ENCODE measurements around the gene SGK1. TPM values are rescaled to one million over a fixed set of nuclear protein-coding genes. Genes with fewer than 3 reads are reported as not detected.

Gene SGK1
- total RNA-seq, 5 donors from 2014 or later (not counting 1 experiment from before 2014, with no cell fraction given), result 18.9 to 165 (median 37.1) TPM

DNA sequence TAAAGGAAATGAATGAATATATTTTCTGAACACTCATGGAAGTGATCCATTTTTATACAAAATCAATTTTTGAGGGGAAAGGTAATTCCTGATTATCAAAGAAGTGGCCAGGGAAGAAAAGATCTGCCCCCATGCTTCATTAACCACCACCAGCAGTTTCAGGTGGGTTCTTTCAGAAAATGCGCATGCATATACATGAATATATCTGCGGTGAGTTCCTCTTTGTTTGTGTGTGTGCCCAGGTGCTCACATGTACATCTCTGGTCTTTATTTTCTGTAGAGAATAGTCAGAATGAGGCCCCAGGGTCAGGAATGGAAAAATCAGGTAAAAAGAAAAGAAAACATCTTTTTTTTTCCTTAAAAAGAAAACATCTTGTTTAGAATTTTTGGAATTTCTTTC lies 88.4 kb downstream of the SGK1 start:
- Mint-ChIP-seq H3K9me3 (no peaks in the 10 kb centered on the region), H3K27ac (no peak overlapping the region), H3K4me3 (no peak overlapping the region), H3K27me3 (no peaks in the 10 kb centered on the region), H3K36me3 (no peaks in the 10 kb centered on the region), H3K4me1 (peaks cover 4 to 14% (median 5%) of the 10 kb centered on the region in 3 donors)
- no peak overlapping the region for H3K4me3 ChIP-seq (ENCODE audit: control insufficient read depth in 1 of 2, extremely low read depth in 1 of 2, low read length in 1 of 2)
- no peak for ATAC-seq (replicated peaks in 1 of 4)
- ChIA-PET POLR2A (interaction anchor here in 1 of 2 donors (0.7 kb wide), 1 partner anchor 64 kb away, joined by 4 read pairs; no protein-coding TSS in a partner anchor), CTCF (no interaction called here)
- peaks cover 0 to 3% of the 10 kb centered on the region in 2 experiments for H3K4me1 ChIP-seq (ENCODE audit: control insufficient read depth in 1 of 2, extremely low read depth in 1 of 2, insufficient read depth in 2 of 2, low read length in 2 of 2)
- no peaks in the 10 kb centered on the region for H3K27me3 ChIP-seq (replicated peaks in 1 of 2; ENCODE audit: control insufficient read depth in 2 of 2, extremely low read depth in 1 of 2, insufficient read depth in 2 of 2, low read length in 1 of 2)
- 92% methylated on average over 2 of the region's 2 CpGs for WGBS (ENCODE audit: insufficient coverage)
- DNase-seq, result no peak
- no peak overlapping the region for H3K27ac ChIP-seq (ENCODE audit: low read length)
- no peaks in the 10 kb centered on the region for H3K9me3 ChIP-seq
- no peaks in the 10 kb centered on the region for H3K36me3 ChIP-seq (ENCODE audit: control insufficient read depth in 2 of 2, extremely low read depth in 1 of 2, insufficient read depth in 1 of 2, low read length in 1 of 2)

DNA sequence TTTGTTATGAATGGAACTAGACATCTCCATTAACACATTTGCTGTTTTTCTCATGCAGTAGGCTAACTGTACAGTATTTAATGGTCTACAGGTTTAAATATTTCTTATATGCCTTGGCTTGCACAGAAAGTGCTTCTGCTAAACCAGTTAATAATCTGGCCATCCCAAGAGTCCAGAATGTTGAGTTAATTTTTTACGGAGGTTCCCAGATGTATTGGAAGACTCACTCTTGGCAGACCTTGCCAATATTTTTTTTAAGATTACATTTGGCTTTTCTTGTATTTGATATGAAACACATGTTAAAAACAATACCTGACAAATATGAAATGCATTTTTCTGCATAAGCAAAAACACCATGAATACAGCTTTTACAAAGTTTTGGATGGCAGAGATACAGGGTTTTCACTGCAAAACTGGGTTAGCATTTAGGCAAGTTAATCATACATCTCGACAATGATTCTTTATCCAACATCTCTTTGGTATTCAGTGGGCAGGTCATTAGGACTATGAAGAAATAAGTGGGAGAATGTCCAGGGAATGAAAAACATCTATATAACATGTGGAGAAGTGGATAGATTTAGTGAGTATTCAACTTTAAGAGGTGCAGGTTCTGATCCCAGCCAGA lies 94.0 kb downstream of the SGK1 start:
- H3K4me1 Mint-ChIP-seq, result peaks cover 0 to 1% (median 0%) of the 10 kb centered on the region in 3 donors
- H3K4me1 ChIP-seq (ENCODE audit: control insufficient read depth in 1 of 2, extremely low read depth in 1 of 2, insufficient read depth in 2 of 2, low read length in 2 of 2), result no peaks in the 10 kb centered on the region
- no peaks in the 10 kb centered on the region for H3K9me3 Mint-ChIP-seq
- H3K36me3 ChIP-seq (ENCODE audit: control insufficient read depth in 2 of 2, extremely low read depth in 1 of 2, insufficient read depth in 1 of 2, low read length in 1 of 2), result no peaks in the 10 kb centered on the region
- ChIA-PET CTCF (no interaction called here), POLR2A (no interaction called here)
- H3K4me3 ChIP-seq (ENCODE audit: control insufficient read depth in 1 of 2, extremely low read depth in 1 of 2, low read length in 1 of 2), result no peak overlapping the region
- H3K27me3 ChIP-seq (replicated peaks in 1 of 2; ENCODE audit: control insufficient read depth in 2 of 2, extremely low read depth in 1 of 2, insufficient read depth in 2 of 2, low read length in 1 of 2), result no peaks in the 10 kb centered on the region
- H3K36me3 Mint-ChIP-seq, result no peaks in the 10 kb centered on the region
- H3K4me3 Mint-ChIP-seq, result no peak overlapping the region
- H3K27ac ChIP-seq (ENCODE audit: low read length), result no peak overlapping the region
- H3K27ac Mint-ChIP-seq, result no peak overlapping the region
- no peaks in the 10 kb centered on the region for H3K27me3 Mint-ChIP-seq
- ATAC-seq (replicated peaks in 1 of 4), result no peak
- no peak for DNase-seq
- H3K9me3 ChIP-seq, result no peaks in the 10 kb centered on the region
- no CpG with 5 or more reads among the region's 2 CpGs for WGBS (ENCODE audit: insufficient coverage)

DNA sequence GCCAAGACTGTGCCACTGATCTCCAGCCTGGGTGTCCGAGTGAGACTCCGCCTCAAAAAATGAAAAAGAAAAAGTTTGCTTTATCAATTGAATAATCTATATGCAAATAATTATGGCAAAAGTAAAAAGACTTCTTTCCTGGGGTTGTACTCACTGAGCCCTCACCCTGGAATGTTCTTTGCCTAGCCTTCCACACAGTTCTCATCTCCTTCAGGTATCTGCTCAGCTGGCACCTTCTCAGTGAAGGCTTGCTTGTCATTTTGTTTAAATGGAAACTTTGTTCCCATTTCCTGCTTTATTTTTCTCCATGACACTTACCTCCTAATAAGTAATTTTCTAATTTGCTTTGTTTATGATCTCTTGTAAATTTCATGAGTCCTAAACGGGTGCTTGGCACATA lies 96.7 kb downstream of the SGK1 start:
- Mint-ChIP-seq H3K36me3 (no peaks in the 10 kb centered on the region), H3K4me3 (no peak overlapping the region), H3K4me1 (peaks cover 9 to 15% (median 10%) of the 10 kb centered on the region in 3 donors), H3K9me3 (peaks cover 0 to 6% (median 0%) of the 10 kb centered on the region in 3 donors), H3K27me3 (no peaks in the 10 kb centered on the region), H3K27ac (no peak overlapping the region)
- H3K4me3 ChIP-seq (ENCODE audit: control insufficient read depth in 1 of 2, extremely low read depth in 1 of 2, low read length in 1 of 2), result no peak overlapping the region
- no peaks in the 10 kb centered on the region for H3K9me3 ChIP-seq
- no peak for ATAC-seq (replicated peaks in 1 of 4)
- WGBS (ENCODE audit: insufficient coverage), result no CpG with 5 or more reads among the region's 3 CpGs
- no peak for DNase-seq
- POLR2A ChIA-PET, result interaction anchor here in 1 of 2 donors (0.7 kb wide), 1 partner anchor 72 kb away, joined by 7 read pairs; no protein-coding TSS in a partner anchor
- no peaks in the 10 kb centered on the region for H3K36me3 ChIP-seq (ENCODE audit: control insufficient read depth in 2 of 2, extremely low read depth in 1 of 2, insufficient read depth in 1 of 2, low read length in 1 of 2)
- no peaks in the 10 kb centered on the region for H3K27me3 ChIP-seq (replicated peaks in 1 of 2; ENCODE audit: control insufficient read depth in 2 of 2, extremely low read depth in 1 of 2, insufficient read depth in 2 of 2, low read length in 1 of 2)
- no peak overlapping the region for H3K27ac ChIP-seq (ENCODE audit: low read length)
- CTCF ChIA-PET, result interaction anchor here in 1 of 2 donors (0.7 to 0.8 kb wide), 2 partner anchors 16 to 42 kb away, joined by 3 to 4 read pairs; no protein-coding TSS in a partner anchor
- no peaks in the 10 kb centered on the region for H3K4me1 ChIP-seq (ENCODE audit: control insufficient read depth in 1 of 2, extremely low read depth in 1 of 2, insufficient read depth in 2 of 2, low read length in 2 of 2)

DNA sequence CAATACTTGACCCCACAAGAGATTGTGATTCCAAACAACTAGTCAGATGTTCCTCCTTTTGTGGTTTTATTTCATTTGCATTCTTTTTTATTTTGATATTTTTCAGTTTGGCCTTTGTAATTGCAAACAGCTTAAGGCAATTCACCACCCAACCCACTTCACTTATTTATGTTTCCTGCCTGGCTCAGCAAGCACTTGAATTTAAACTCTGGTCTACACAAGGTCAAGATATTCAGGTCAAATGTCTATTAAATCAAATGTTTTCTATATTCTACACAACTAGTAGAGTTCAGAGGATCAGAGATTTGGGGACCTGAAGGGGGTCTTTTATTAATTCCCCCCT lies 100.1 kb downstream of the SGK1 start:
- Mint-ChIP-seq H3K27ac (no peak overlapping the region), H3K27me3 (no peaks in the 10 kb centered on the region), H3K36me3 (no peaks in the 10 kb centered on the region), H3K4me3 (no peak overlapping the region), H3K9me3 (peaks cover 0 to 6% (median 0%) of the 10 kb centered on the region in 3 donors), H3K4me1 (peaks cover 12 to 17% (median 12%) of the 10 kb centered on the region in 3 donors)
- no peaks in the 10 kb centered on the region for H3K4me1 ChIP-seq (ENCODE audit: control insufficient read depth in 1 of 2, extremely low read depth in 1 of 2, insufficient read depth in 2 of 2, low read length in 2 of 2)
- no peak overlapping the region for H3K4me3 ChIP-seq (ENCODE audit: control insufficient read depth in 1 of 2, extremely low read depth in 1 of 2, low read length in 1 of 2)
- H3K27me3 ChIP-seq (replicated peaks in 1 of 2; ENCODE audit: control insufficient read depth in 2 of 2, extremely low read depth in 1 of 2, insufficient read depth in 2 of 2, low read length in 1 of 2), result no peaks in the 10 kb centered on the region
- ChIA-PET CTCF (no interaction called here), POLR2A (no interaction called here)
- no peaks in the 10 kb centered on the region for H3K9me3 ChIP-seq
- no peak overlapping the region for H3K27ac ChIP-seq (ENCODE audit: low read length)
- ATAC-seq (replicated peaks in 1 of 4), result no peak
- DNase-seq, result no peak
- H3K36me3 ChIP-seq (ENCODE audit: control insufficient read depth in 2 of 2, extremely low read depth in 1 of 2, insufficient read depth in 1 of 2, low read length in 1 of 2), result no peaks in the 10 kb centered on the region

DNA sequence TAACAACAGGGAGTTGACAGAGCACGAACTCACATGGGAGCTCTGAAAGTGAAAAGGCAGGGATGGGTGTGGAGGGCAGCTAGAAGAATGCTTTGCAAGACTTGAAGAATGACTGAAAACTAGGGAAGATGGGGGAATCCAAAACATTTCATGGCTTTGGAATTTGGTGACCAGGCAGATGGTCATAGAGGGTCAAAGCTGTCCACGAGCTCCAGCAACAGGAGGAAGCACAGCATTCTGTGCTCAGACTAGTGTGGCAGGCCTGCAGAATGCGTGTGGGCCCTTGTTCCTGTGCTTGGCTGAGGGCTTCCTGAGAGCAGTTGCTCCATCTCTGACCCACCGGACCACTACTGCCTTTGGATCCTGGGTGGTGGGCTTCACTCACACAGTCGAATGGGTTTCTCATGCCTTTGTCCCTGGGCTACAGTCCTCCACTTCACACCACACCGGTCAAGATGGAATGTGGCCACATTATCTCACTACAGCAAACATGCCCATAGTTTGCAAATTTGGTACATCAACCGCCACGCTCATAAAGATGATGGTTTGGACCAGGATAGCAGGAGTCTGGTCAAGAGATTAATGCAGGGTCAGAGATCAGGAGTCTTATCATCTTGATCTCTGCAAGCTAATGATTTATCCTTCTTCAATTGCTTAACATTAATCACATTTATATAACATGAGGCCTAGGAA lies 100.7 kb downstream of the SGK1 start:
- H3K27ac Mint-ChIP-seq, result peak overlapping the region in 1 of 2 donors; percentile 25
- no peak overlapping the region for H3K4me3 Mint-ChIP-seq
- ATAC-seq (replicated peaks in 1 of 4) (no peak), DNase-seq (no peak)
- no peaks in the 10 kb centered on the region for H3K4me1 ChIP-seq (ENCODE audit: control insufficient read depth in 1 of 2, extremely low read depth in 1 of 2, insufficient read depth in 2 of 2, low read length in 2 of 2)
- no peaks in the 10 kb centered on the region for H3K36me3 Mint-ChIP-seq
- POLR2A ChIA-PET, result interaction anchor here in 1 of 2 donors (0.6 kb wide), 1 partner anchor 11 kb away, joined by 16 read pairs; no protein-coding TSS in a partner anchor
- no peak overlapping the region for H3K4me3 ChIP-seq (ENCODE audit: control insufficient read depth in 1 of 2, extremely low read depth in 1 of 2, low read length in 1 of 2)
- H3K27ac ChIP-seq (ENCODE audit: low read length), result no peak overlapping the region
- no peaks in the 10 kb centered on the region for H3K27me3 ChIP-seq (replicated peaks in 1 of 2; ENCODE audit: control insufficient read depth in 2 of 2, extremely low read depth in 1 of 2, insufficient read depth in 2 of 2, low read length in 1 of 2)
- CTCF ChIA-PET, result no interaction called here
- H3K9me3 Mint-ChIP-seq, result peaks cover 0 to 6% (median 0%) of the 10 kb centered on the region in 3 donors
- no peaks in the 10 kb centered on the region for H3K36me3 ChIP-seq (ENCODE audit: control insufficient read depth in 2 of 2, extremely low read depth in 1 of 2, insufficient read depth in 1 of 2, low read length in 1 of 2)
- H3K27me3 Mint-ChIP-seq, result no peaks in the 10 kb centered on the region
- peaks cover 12 to 17% (median 12%) of the 10 kb centered on the region in 3 donors for H3K4me1 Mint-ChIP-seq
- 88% methylated on average over 5 of the region's 8 CpGs for WGBS (ENCODE audit: insufficient coverage)
- no peaks in the 10 kb centered on the region for H3K9me3 ChIP-seq

DNA sequence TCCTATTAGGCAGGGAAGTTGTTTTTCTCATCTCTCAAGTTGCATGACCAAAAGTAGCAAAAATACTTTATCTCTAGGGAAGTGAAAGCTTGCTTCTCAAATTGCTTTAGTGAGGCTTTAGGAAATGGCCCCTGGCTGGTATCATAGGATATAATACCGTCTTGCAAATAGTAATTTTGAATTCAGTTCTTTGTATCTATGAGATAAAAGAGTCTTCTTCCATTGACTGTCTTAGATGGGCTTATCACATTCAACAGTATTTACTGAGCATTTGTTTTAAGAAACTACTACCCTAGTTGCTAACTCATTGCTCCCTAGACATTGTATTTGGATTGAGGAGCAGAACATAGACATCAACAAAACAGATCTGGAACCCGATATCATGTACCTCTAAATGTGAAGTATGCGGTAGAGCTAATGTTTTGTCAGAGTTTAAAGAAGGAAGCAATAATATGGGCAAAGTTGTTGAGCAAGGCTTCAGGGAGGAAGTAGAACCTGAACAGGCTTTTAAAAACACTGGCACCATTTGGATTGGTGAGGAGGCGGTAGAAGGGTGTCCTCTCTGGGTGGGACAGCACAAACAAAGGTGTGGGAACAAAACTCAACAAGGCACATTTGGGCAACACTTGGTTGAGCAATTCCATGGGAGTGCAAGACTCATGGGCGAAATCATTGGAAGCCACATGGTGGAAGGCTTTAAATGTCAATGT lies 101.5 kb downstream of the SGK1 start:
- H3K27ac Mint-ChIP-seq, result peak overlapping the region; percentile 24 to 25
- no peaks in the 10 kb centered on the region for H3K36me3 Mint-ChIP-seq
- peaks cover 12 to 17% (median 12%) of the 10 kb centered on the region in 3 donors for H3K4me1 Mint-ChIP-seq
- no peaks in the 10 kb centered on the region for H3K4me1 ChIP-seq (ENCODE audit: control insufficient read depth in 1 of 2, extremely low read depth in 1 of 2, insufficient read depth in 2 of 2, low read length in 2 of 2)
- no peak overlapping the region for H3K27ac ChIP-seq (ENCODE audit: low read length)
- no peaks in the 10 kb centered on the region for H3K27me3 Mint-ChIP-seq
- H3K4me3 ChIP-seq (ENCODE audit: control insufficient read depth in 1 of 2, extremely low read depth in 1 of 2, low read length in 1 of 2), result no peak overlapping the region
- no peaks in the 10 kb centered on the region for H3K36me3 ChIP-seq (ENCODE audit: control insufficient read depth in 2 of 2, extremely low read depth in 1 of 2, insufficient read depth in 1 of 2, low read length in 1 of 2)
- POLR2A ChIA-PET, result interaction anchor here in 1 of 2 donors (0.6 kb wide), 1 partner anchor 12 kb away, joined by 16 read pairs; no protein-coding TSS in a partner anchor
- peaks cover 0 to 6% (median 0%) of the 10 kb centered on the region in 3 donors for H3K9me3 Mint-ChIP-seq
- ATAC-seq (replicated peaks in 1 of 4), result no peak
- no peaks in the 10 kb centered on the region for H3K27me3 ChIP-seq (replicated peaks in 1 of 2; ENCODE audit: control insufficient read depth in 2 of 2, extremely low read depth in 1 of 2, insufficient read depth in 2 of 2, low read length in 1 of 2)
- DNase-seq, result no peak
- H3K9me3 ChIP-seq, result no peaks in the 10 kb centered on the region
- CTCF ChIA-PET, result no interaction called here
- WGBS (ENCODE audit: insufficient coverage), result 100% methylated on average over 3 of the region's 5 CpGs
- no peak overlapping the region for H3K4me3 Mint-ChIP-seq

Data from T-cell (primary cell).